Endothelial cell (in vitro differentiated cells): ENCODE data around the gene PROM1. TPM values are rescaled to one million over a fixed set of nuclear protein-coding genes. Genes with fewer than 3 reads are reported as not detected.

ENCODE experiments used
- DNase-seq: peaks from one replicate; pipeline ENCODE4 v3.0.0; 2021; ENCODE audit warnings: low spot score
- H3K27ac Mint-ChIP-seq: one replicate; pipeline ENCODE4 v1.8.0; 2021; ENCODE audit warnings: mixed read lengths, inconsistent platforms; ENCODE audit not compliant: unreplicated experiment
- H3K27me3 Mint-ChIP-seq: one replicate; pipeline ENCODE4 v1.8.0; 2021; ENCODE audit warnings: mild to moderate bottlenecking, moderate library complexity, mixed read lengths, inconsistent platforms; ENCODE audit not compliant: unreplicated experiment
- H3K36me3 Mint-ChIP-seq: one replicate; pipeline ENCODE4 v1.8.0; 2021; ENCODE audit warnings: mild to moderate bottlenecking, low read depth, mixed read lengths, inconsistent platforms; ENCODE audit not compliant: unreplicated experiment
- H3K4me1 Mint-ChIP-seq: one replicate; pipeline ENCODE4 v1.8.0; 2021; ENCODE audit warnings: mild to moderate bottlenecking, mixed read lengths, inconsistent platforms; ENCODE audit not compliant: unreplicated experiment
- H3K4me3 Mint-ChIP-seq: one replicate; pipeline ENCODE4 v1.8.0; 2021; ENCODE audit warnings: mild to moderate bottlenecking, mixed read lengths, inconsistent platforms; ENCODE audit not compliant: unreplicated experiment
- H3K9me3 Mint-ChIP-seq: one replicate; pipeline ENCODE4 v1.8.0; 2021; ENCODE audit warnings: mixed read lengths, inconsistent platforms; ENCODE audit not compliant: unreplicated experiment
- CTCF ChIP-seq: fragments of 200-600 bp; sonication (generic); IDR thresholded peaks from one replicate; pipeline ENCODE4 v1.5.0; 2021; ENCODE audit warnings: antibody characterized with exemption; ENCODE audit not compliant: unreplicated experiment
- total RNA-seq: library from RNA; stranded (reverse); fragmentation: NEBNext Ultra II Directional; extraction: Animal tissue kit (Norgen Biotek cat#: 25700); gene quantifications from one replicate; pipeline ENCODE4 v1.2.1, GENCODE V29; 2021; ENCODE audit not compliant: unreplicated experiment

PROM1 gene
- total RNA-seq, 1 donor from 2014 or later: 12.2 TPM

GRCh38 chr4:16120720-16121119 is 36.9 kb upstream of the PROM1 start:
- no peak for DNase-seq
- Mint-ChIP-seq H3K4me3 (no peak overlapping the region), H3K36me3 (no peaks in the 10 kb centered on the region), H3K27me3 (peaks cover 3% of the 10 kb centered on the region), H3K9me3 (no peaks in the 10 kb centered on the region), H3K27ac (no peak overlapping the region), H3K4me1 (peaks cover 6% of the 10 kb centered on the region)
- no peak for TF ChIP-seq CTCF

GRCh38 chr4:16119981-16120380 is 36.2 kb upstream of the PROM1 start:
- no peak overlapping the region for H3K4me3 Mint-ChIP-seq
- no peak for TF ChIP-seq CTCF
- no peaks in the 10 kb centered on the region for H3K36me3 Mint-ChIP-seq
- no peak overlapping the region for H3K27ac Mint-ChIP-seq
- peaks cover 3% of the 10 kb centered on the region for H3K27me3 Mint-ChIP-seq
- H3K4me1 Mint-ChIP-seq: peaks cover 6% of the 10 kb centered on the region
- H3K9me3 Mint-ChIP-seq: no peaks in the 10 kb centered on the region
- no peak for DNase-seq

GRCh38 chr4:16118090-16118489 is 34.3 kb upstream of the PROM1 start:
- no peak for TF ChIP-seq CTCF
- peaks cover 6% of the 10 kb centered on the region for H3K4me1 Mint-ChIP-seq
- DNase-seq: no peak
- no peaks in the 10 kb centered on the region for H3K36me3 Mint-ChIP-seq
- H3K4me3 Mint-ChIP-seq: no peak overlapping the region
- H3K27me3 Mint-ChIP-seq: peaks cover 1% of the 10 kb centered on the region
- no peak overlapping the region for H3K27ac Mint-ChIP-seq
- no peaks in the 10 kb centered on the region for H3K9me3 Mint-ChIP-seq

GRCh38 chr4:16117164-16117563 is 33.3 kb upstream of the PROM1 start:
- Mint-ChIP-seq H3K9me3 (no peaks in the 10 kb centered on the region), H3K4me1 (peaks cover 6% of the 10 kb centered on the region), H3K27ac (no peak overlapping the region), H3K27me3 (peaks cover 4% of the 10 kb centered on the region), H3K36me3 (no peaks in the 10 kb centered on the region), H3K4me3 (no peak overlapping the region)
- DNase-seq: no peak
- TF ChIP-seq CTCF: no peak

GRCh38 chr4:16116493-16116990 is 32.7 kb upstream of the PROM1 start:
- Mint-ChIP-seq H3K27ac (no peak overlapping the region), H3K4me3 (no peak overlapping the region), H3K4me1 (peaks cover 6% of the 10 kb centered on the region), H3K36me3 (no peaks in the 10 kb centered on the region), H3K9me3 (no peaks in the 10 kb centered on the region), H3K27me3 (peaks cover 4% of the 10 kb centered on the region)
- no peak for DNase-seq
- no peak for TF ChIP-seq CTCF
